A172 (cell line): Measurements from ENCODE around the gene MACROH2A2. TPM values are rescaled to one million over a fixed set of nuclear protein-coding genes. Genes with fewer than 3 reads are reported as not detected.
"Not testable (repeated sequence)": the region's sequence is repeated elsewhere in the genome, so short reads cannot be mapped to it uniquely, and the experiment has no call there.

Experiments used
- DNase-seq: peaks from one replicate; pipeline ENCODE4 v3.0.0-alpha.2; 2015; ENCODE audit warnings: low spot score
- total RNA-seq: library from RNA; depleted of rRNA; stranded (reverse); fragments of >200 nt; shearing (Covaris generic); gene quantifications from 2 replicates; pipeline ENCODE4 v1.2.3, GENCODE V29; 2014

The MACROH2A2 gene
- total RNA-seq, 1 experiment from 2014 or later, result 15.0 TPM

DNA sequence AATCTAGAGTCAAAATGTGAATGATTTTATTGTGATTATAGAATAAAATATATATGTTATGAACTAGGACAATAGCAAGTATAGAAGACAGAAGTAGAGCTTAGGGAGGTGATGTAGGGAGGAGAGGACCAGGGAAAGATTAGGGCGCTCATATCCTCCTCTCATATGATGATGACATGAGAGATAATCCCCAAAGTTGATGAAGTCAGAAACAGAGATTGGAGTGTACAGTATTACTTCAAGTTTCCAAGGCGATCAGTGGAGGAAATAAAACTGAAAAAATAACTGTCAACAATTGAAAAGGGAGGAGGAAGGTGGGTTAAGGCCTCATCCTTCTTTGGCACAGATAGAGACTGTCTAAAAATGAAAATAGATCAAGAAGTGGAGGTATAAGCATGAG is 14.9 kb downstream of the MACROH2A2 start:
- DNase-seq, result no peak

DNA sequence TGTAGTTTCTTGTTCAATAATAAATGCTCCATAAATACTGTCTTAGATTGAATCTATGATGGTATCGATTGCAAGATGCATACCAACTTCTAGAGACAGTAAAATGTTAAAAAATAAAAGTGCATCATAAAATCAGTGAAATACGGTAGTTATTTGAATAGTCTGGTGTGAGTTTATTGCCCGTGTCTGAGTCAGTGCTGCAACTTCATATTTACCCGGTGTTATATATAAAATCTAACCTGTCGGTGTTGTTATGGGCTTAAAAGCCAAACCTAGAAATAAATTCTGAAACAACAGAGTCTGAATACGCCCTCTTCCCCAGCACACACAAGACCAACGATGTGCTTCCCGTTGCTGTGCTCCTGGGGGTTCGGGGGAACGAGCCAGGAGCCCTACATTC is 16.3 kb downstream of the MACROH2A2 start:
- no peak for DNase-seq

DNA sequence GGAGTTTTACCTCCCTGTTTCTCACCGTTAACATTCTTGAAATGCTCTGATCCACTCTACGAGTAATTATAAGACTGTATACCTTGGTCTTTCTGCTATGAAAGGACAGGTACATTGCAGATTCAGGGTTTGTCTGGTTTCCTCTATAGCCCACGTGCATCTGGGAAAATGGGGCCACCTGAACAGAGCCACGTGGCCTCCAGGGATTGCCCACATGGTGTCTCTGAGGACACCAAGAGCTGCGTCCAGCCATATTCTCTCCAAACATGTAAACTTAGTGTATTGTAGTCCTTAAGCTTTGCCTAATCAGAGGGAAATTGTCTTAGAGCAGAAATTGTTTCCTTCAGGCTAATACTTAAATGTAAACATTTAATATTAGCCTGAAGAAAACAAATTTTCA is 16.7 kb downstream of the MACROH2A2 start:
- DNase-seq, result no peak

DNA sequence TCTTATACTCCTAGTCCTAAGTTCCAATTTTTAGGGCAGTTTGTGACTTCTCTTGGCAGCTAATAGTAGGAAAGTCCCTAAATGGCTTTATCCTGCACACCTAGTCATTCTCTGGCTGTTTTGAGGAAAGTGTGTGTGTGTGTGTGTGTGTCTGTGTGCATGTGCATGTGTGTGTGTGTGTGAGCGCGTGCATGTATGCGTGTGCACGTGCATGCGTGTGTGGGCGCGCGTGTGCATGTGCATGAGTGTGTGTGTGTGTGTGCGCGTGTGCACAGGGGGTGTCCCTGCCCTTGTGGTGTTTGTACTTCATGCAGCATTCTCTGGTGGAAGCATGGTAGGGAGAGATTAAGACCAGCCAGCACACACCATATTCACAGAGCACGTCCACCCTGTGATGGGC is 18.2 kb downstream of the MACROH2A2 start:
- no peak for DNase-seq

DNA sequence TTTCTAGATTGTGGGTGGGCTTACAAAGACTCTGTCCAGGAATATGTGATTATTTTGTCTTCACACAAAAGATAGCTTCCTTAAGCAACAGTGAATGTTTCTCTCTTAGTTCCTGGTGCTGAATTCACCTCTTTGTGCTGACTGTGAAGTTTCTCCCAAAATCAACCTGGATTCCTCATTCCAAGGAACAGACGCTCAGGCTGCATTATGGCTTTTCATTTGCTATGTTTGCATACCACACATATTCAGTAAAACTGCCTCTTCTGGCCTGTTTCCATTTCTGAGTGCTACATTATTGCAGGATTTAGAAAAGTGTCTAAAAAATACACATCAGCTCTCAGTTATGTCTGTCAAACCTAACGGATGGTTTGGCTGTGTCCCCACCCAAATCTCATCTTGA is 21.5 kb downstream of the MACROH2A2 start:
- DNase-seq, result no peak

DNA sequence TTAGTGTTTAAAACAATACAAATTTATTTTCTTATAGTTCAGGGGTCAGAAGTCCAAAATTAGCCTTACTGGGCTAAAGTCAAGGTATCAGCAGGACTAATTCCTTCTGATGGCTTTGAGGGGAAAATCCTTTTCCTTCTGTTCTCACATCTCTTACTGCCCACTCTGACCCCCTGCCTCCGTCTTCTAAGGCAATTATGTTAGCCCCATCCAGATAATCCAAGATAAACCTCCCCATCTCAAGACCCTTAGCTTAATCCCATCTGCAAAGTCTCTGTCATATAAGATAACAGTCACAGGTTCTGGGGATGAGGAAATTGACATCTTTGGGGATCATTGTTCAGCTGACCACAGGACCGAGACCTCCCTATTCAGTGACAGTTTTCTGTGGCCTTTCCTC is 22.3 kb downstream of the MACROH2A2 start:
- DNase-seq, result no peak

DNA sequence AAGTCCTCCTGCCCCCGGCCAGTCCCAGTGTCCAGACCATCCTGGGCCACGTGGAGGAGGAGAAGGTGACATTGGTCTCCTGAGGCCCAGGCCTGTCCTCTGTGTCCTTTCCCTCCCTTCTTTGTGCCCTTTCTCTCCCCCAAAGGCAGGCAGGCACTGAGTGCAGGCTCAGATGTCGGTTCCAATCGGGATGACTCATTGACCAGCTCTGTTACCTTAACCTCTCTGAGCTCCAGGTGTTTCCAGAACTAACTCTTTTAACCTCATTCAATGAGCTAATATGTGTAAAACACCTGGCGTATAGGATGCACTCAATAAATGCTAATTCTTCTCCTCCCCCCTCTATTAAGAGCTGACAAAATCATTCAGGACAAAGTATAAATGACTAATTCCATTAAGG is 25.7 kb downstream of the MACROH2A2 start:
- DNase-seq, result no peak

DNA sequence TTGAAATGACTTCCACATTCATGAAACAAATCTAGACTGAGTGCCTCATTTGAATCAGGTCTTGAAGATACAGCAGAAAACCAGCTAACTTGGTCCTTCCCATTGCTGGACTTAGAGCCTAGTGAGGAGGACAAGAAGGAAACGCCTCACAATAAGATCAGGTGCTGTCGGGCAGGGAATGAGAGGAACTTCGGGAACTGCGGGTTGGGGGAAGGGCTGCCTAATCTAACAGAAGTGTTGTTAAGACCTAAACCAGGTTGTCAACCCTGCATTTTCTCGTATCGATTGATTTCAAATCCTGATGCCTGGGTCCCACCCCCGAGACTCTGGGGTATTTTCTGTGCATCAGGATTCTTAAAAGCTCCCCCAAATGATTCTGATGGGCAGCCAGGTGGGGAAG is 26.3 kb downstream of the MACROH2A2 start:
- DNase-seq, result no peak

DNA sequence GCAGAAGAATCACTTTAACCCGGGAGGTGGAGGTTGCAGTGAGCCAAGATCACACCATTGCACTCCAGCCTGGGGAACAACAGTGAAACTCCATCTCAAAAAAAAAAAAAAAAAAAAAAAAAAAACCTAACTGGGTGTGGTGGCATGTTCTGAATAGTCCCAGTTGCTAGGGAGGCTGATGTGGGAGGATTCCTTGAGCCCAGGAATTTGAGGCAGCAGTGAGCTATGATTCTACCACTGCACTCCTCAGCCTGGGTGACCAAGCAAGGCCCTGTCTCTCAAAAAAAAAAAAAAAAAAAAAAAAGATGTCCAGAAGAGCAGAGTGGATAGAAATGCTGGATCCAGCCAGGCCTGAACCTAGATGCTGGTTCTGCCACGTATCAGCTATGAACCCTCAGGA is 28.1 kb downstream of the MACROH2A2 start:
- not testable (repeated sequence) for DNase-seq

DNA sequence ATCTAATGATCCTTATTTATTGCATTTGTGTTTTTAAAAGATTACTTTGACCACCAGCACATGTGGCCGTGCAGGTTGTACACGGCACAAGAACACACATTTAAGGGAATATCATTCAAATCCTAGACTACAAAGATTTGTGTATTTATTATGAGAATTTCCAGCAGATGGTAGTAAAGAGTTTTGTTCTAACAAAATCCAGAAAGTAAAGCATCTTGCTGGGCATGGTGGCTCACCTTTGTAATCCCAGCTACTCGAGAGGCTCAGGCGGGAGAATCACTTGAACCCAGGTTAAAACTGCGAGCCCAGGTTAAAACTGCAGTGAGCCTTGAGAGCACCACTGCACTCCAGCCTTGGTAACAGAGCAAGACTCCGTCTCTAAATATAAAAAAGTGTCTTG is 31.5 kb downstream of the MACROH2A2 start:
- DNase-seq, result no peak

DNA sequence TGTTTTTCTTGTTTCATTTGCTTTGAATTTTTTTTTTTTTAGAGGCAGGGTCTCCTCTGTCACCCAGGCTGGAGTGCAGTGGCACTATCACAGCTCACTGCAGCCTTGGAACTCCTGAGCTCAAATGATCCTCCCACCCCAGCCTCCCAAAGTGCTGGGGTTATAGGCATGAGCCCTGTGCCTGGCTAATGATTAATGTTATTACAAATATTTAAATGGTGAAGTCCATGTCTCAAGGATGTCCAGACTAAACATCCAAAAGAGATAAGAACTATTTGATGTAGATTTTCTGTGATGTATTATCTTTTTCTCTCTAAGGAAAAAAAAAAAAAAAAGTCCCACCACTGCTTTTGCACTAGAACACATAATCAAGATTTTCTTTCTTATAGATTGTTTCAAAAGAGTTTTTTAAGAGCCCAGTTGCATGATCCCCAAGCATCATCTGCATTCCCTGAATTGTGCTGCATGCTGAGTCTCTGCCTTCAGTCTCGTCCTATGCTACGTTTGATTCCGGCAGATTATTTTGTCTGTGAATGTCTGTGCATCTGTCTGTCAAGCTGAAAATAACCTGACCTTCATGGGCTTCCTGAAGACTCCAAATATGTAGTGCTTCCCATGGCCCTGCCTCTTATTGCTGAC is 33.4 kb downstream of the MACROH2A2 start:
- no peak for DNase-seq

DNA sequence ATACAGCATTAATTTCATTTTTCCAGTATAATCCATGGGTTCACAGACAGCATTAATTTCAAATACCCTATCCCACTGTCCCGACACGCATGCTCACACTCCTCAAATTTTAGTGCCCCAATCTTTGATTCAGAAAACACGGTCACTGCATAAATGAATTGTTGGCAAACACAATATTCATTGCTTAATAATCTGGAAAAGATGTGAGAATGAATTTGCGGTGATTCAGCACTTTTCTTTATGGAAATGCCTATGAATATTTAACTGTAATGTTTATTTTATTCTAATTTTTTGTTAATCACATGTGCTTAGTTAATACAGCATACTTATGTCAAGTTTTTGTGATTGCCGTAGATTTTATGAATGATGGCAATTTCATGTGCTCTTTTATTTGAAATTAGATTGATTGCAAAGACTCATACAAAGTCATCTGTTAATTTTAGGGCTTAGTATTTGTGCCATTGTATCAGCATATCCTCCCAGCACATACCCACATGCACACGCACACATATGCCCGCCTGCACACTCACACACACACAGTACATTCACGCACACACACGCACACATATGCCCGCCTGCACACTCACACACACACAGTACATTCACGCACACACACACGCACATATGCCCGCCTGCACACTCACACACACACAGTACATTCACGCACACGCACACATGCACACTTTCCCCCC is 35.1 kb downstream of the MACROH2A2 start:
- DNase-seq, result no peak

DNA sequence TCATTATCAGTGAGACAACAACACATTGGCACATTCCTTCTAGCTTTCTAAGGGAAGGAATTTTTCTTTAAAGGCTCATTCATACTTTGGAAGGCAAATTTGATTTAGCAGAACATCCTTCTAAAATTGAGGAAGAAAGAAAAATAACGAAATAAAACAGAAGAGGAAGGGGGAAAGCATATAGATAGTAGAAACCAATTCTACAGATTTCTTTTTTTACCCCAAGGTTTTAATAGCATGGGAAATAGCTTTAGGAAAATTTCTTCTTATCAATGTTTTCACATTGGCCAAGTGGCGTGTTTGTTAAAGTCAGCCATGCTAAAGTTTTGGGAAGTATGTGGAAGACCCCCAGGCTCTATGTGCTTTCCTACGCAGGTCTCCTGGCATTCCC is 35.7 kb downstream of the MACROH2A2 start:
- no peak for DNase-seq

DNA sequence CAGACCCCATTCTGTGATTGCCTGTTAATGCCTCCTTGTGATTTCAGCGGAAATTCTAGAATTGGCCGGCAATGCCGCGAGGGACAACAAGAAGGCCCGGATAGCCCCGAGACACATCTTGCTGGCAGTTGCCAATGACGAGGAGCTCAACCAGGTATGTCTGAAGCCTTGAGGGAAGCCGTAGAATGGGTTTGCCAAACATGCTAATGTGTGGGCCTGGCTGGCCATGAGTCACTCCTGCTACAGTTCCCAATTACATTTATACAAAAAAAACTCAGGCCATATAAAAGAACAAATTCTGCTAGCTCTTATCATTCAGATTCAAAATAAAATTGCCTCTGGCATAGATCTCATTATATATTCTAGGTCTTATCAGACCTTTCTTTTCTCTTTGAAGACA is 37.4 kb downstream of the MACROH2A2 start:
- no peak for DNase-seq

DNA sequence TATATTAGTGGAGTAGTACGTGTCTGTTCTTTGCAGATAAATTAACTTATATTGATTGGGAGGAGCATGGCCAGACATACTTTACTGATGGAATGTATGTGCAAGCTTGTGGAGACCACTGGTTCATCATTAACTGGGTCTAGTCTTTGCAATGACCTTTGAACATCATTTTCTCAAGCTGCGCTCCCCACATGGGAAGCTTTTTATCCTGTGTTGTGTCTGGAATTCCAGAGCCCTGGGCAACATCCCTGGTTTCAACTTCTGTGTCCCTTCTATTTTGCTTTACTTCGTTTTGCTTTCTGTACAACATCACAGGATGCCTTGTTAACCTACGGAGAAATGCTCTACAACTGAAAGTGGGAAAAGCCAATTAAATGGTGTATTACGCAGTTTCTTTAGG is 38.3 kb downstream of the MACROH2A2 start:
- DNase-seq, result no peak

DNA sequence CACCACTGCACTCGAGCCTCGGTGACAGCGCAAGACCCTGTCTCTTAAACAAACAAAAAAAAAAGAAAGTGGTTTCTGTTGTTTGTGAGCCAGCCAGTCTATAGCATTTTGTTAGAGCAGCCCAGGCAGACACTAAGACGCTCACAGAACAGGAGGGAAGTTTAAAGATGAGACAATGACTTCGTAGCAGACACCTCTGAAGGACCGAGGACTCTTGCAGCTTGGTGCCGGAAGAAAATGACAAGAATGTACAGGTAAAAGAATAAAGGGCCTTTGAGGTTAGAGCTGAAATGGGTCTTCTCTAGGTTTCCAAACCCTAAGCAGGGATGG is 39.7 kb downstream of the MACROH2A2 start:
- no peak for DNase-seq

DNA sequence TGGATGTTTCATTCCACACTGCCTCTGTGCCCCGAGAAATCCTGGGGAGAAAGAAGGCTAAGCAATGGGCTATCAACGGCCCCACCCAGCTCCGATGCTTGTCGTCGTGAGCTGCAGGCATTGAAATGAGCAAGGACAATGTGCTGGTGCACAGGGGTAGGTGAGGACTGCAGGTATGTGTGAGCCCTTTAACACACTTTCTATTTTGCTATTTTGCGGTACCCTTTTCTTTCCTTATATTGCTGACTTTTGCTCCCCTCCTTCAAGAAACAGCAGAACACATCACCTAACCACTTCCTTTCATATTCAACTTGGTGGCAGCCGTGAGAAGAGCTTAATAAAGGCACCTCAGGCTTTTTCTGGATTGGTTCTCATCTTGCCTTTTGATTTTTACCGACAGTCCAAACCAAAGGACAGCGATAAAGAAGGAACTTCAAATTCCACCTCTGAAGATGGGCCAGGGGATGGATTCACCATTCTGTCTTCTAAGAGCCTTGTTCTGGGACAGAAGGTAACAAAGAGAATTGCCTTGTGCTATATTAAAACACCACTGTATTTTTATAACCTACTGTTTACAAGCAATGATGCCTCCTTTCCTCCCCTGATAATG is 40.8 kb downstream of the MACROH2A2 start:
- no peak for DNase-seq

DNA sequence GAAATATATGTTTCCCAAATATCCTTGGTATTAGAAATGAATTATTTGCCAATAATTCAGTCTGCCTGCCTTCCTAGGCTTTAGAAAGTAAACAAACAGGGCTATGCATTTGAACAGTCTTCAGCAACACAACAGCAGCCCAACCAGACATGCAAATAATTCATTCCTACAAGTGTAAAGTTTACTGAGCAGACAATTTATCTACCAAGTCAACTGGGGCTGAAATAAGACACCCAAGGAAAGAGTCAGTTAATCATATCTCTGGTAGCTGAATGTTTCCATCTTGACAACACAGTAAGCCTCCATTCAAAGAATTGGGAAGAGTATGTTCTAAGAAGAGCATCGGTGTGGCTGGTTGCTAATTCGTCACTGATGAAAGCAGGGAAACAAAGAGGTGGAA is 41.6 kb downstream of the MACROH2A2 start:
- no peak for DNase-seq

DNA sequence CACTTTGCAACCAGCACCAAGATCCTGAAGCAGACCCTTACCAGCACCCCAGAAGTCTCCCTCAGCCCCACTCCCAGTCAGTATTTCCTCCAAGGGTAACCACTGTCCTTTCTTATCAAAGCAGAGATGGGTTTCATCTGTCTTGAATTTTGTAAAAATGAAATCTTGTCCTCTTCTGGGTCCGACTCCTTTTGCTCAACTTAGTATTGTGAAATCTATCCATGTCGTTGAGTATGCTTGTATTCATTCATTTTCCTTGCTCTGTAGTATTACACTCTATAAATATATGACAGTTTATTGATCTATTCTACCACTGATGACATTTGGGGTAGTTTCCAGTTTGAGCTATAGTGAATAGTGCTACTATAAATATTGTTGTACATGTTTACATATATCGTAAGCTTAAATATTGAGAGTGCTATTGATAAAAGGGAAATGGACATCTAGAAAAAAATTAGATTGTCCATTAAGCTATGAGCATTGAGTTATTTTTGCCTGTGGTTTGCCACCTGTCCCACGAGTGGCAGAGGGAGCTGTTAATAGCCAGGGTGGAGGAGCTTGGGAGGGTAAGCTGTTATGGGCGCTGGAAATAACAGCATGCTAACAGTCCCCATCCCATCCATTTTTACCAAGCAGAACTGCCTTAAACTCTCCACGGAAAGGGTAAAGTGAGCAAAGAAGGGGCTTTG is 43.5 kb downstream of the MACROH2A2 start:
- no peak for DNase-seq

DNA sequence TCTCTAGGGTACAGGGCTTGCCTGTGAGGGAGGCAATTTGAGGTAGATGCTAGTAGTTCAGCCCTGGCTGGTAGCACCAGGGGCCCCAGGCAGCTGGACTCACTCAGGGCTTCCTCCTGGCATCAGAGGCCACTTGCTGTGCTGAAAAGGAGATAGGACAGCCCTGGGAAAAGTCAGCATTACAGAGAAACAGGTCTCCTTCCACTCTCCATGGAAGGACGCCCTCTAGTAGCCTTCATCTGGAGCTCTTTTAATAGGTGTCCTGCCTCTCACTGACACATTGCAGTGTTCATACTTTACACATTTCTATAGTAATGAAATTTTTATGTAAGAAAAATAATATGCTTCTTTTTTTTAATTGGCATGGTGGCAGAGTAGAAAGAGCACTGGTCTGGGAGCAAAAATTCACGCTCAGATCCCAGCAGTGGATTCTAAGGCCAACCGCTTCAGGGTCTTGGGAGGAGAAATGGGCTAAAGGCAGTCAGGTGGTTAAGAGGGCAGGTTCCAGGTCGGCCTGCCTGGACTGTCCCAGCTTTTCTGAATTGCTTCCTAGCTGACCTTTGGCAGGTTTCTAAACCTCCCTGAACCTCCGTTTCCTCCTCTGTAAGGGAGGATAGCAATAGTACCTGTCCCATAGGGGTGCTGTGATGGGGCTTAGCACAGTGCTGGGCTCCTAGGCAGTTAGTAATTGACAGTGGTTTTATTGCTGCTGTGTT is 44.2 kb downstream of the MACROH2A2 start:
- DNase-seq, result no peak

DNA sequence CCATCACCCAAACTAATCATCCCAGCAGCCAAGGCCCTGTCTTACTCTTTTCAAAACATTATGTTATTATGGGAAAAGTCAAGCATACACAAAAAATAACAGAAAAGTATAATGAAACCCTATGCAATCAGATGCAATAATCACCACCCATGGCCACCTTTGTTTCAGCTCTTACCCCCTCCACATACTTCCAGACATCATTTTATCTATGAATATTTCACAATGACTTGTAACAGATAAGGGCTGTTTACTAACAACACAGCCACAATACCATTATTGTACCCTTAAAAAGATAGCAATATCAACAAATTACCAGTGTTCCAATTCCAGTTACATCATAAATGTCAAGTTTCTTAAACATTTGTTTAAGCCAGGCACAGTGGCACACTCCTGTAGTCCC is 44.8 kb downstream of the MACROH2A2 start:
- no peak for DNase-seq

DNA sequence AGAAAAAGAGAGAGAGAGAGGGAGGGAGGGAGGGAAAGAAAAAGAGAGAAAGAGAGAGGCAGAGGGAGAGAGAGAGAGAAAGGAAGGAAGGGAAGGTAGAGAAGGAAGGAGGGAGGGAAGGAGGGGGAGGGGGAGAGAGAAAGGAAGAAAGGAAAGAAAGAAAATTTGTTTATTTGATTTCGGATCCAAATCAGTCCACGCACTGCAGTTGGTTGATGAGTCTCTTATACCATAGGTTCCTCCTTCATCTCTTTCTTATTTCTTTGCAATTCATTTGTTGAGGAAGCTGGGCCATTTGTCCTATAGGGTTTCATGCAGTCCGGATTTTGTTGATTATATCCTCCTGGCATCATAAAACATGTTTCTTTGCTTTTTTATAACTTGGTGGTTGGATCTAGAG is 45.6 kb downstream of the MACROH2A2 start:
- DNase-seq, result no peak
